ENCODE data around the gene NRF1.

Gene NRF1

GRCh38 chr7:129803546-129804081, 192.1 kb downstream of the NRF1 start:
- in situ Hi-C loops (cut with HindIII; ENCODE audit: low pct_ligation_motif_present, low pct_unique_long_range_greater_than_20kb, low sequenced_read_pairs), result loop anchor here (25.0 kb wide), 1 partner anchor 141 kb away; no protein-coding TSS in a partner anchor
- no peak for DNase-seq

GRCh38 chr7:129804111-129804889, 192.8 kb downstream of the NRF1 start:
- in situ Hi-C loops (cut with HindIII; ENCODE audit: low pct_ligation_motif_present, low pct_unique_long_range_greater_than_20kb, low sequenced_read_pairs), result loop anchor here (25.0 kb wide), 1 partner anchor 142 kb away; no protein-coding TSS in a partner anchor
- no peak for DNase-seq

- in situ Hi-C loops (cut with HindIII; ENCODE audit: low pct_ligation_motif_present, low pct_unique_long_range_greater_than_20kb, low sequenced_read_pairs), result loop anchor here (25.0 kb wide), 1 partner anchor 143 kb away; no protein-coding TSS in a partner anchor
- DNase-seq, result no peak
Measured at GRCh38 chr7:129804890-129805719, 193.6 kb downstream of the NRF1 start.

Data from ACHN (cell line).